Gastroesophageal sphincter (tissue), 4 donors: Measurements from ENCODE around the gene RAB35. TPM values are rescaled to one million over a fixed set of nuclear protein-coding genes. Genes with fewer than 3 reads are reported as not detected.

Source experiments
- ATAC-seq: fragments of 150-250 bp; one replicate; pipeline ENCODE4 v1.9.1; 2016; ENCODE audit warnings: mild to moderate bottlenecking, moderate library complexity
- H3K27ac ChIP-seq, 4 donors: fragments of 200-600 bp; sonication (generic) in 3 of 4; 1 replicate in 3 of 4; 2 replicates in 1 of 4; pipeline ENCODE4 v1.5.1; 2016 to 2019
- H3K27me3 ChIP-seq: fragments of 200-600 bp; sonication (generic); one replicate; pipeline ENCODE4 v1.5.1; 2019
- H3K36me3 ChIP-seq, 2 donors: fragments of 200-600 bp; sonication (generic); one replicate each; pipeline ENCODE4 v1.5.1; 2019; ENCODE audit warnings: control low read depth in 1 of 2
- H3K4me1 ChIP-seq, 3 donors: fragments of 200-600 bp; sonication (generic); 1 replicate in 2 of 3; 2 replicates in 1 of 3; pipeline ENCODE4 v1.5.1; 2016 to 2019; ENCODE audit warnings: control low read depth in 2 of 3
- H3K4me3 ChIP-seq, 2 donors: fragments of 200-600 bp; sonication (generic); one replicate each; pipeline ENCODE4 v1.5.1; 2019; ENCODE audit warnings: mild to moderate bottlenecking in 1 of 2, moderate library complexity in 1 of 2
- H3K9me3 ChIP-seq, 3 donors: fragments of 200-600 bp; sonication (generic); one replicate each; pipeline ENCODE4 v1.5.1; 2017 to 2019; ENCODE audit warnings: control low read depth in 2 of 3
- EP300 ChIP-seq: sonication (generic); formaldehyde crosslinking; IDR thresholded peaks from one replicate; pipeline ENCODE4 v1.6.1; 2017; ENCODE audit warnings: antibody characterized with exemption, mild to moderate bottlenecking
- POLR2A ChIP-seq, 2 donors: fragments of 450-650 bp; IDR thresholded peaks; one replicate each; pipeline ENCODE4 v1.6.1; 2017; ENCODE audit warnings: antibody characterized with exemption in 2 of 2, mild to moderate bottlenecking in 2 of 2, moderate library complexity in 1 of 2
- POLR2AphosphoS5 ChIP-seq: sonication (generic); formaldehyde crosslinking; IDR thresholded peaks from one replicate; pipeline ENCODE4 v1.6.1; 2017; ENCODE audit warnings: antibody characterized with exemption
- WGBS, 2 donors: methylation state at CpG; one replicate each; pipeline ENCODE4 v1.1.5; 2018; ENCODE audit warnings: low coverage in 1 of 2; 5-methylcytosine and 5-hydroxymethylcytosine counted together
- total RNA-seq, 4 donors: library from RNA; depleted of rRNA; stranded (reverse); fragments of >200 nt; gene quantifications; one replicate each; pipeline ENCODE4 v1.1.0, GENCODE V29; 2016
- TF ChIP-seq, protein P1 (sequence below), 4 experiments: fragments of 200-600 bp in 2 of 4; fragments of 450-650 bp in 2 of 4; sonication (generic) in 1 of 4; IDR thresholded peaks; one replicate each; pipeline ENCODE4 v1.5.1; 2017 to 2019; ENCODE audit warnings: antibody characterized with exemption in 4 of 4, mild to moderate bottlenecking in 2 of 4, moderate library complexity in 2 of 4

The RAB35 gene
- total RNA-seq, 4 donors from 2014 or later: 37.5 to 42.3 (median 41.7) TPM

DNA sequence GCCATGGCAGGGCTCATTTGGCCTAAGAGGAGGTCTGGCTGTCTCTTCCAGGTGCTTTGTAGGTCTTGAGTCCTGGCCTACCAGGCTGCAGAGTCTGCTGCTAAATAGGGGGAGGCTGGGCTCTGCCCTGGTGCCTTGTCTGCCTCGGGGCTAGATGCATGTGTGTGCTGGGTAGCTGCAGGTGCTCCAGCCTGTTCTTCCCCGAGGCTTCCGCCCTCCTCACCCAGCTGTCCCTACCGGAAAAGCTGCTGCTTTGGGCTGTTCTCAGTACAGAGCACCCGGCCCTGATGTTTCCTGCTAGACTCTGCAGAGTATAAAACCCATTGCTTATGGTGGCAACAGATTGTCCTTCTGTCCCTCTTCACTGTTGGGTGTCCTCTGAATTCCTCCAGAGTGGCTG lies 37.7 kb downstream of the RAB35 start:
- no peak overlapping the region for H3K4me3 ChIP-seq
- WGBS, 2 donors: no CpG with 5 or more reads among the region's 5 CpGs
- H3K27ac ChIP-seq: no peak overlapping the region
- no peaks in the 10 kb centered on the region for H3K9me3 ChIP-seq
- no peak for ATAC-seq
- no peak for TF ChIP-seq POLR2A (IDR thresholded peaks at IDR 0.05)
- TF ChIP-seq POLR2AphosphoS5: no peak
- TF ChIP-seq EP300: no peak
- H3K36me3 ChIP-seq: no peaks in the 10 kb centered on the region
- no peaks in the 10 kb centered on the region for H3K4me1 ChIP-seq
- peaks cover 10% of the 10 kb centered on the region for H3K27me3 ChIP-seq

DNA sequence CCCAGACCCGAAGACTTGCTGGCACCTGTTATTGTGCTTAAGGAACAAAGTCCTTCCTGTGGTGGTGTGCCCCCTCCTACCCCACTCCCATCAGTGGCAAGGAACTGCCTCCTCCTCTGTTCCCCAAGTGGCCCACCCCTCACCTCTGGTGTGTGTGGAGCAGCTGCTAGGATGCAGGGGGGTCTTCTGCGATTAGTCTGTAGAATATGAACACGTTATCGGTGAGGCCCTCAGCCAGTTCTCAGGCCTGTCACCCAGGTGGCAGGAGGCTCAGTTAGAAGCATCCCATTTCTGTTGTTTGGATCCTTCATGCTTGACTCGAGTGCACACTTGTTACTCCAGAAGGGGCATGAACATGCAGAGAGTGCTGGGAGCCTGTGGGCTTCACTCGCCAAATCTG lies 39.3 kb downstream of the RAB35 start:
- H3K27ac ChIP-seq: no peak overlapping the region
- no peaks in the 10 kb centered on the region for H3K4me1 ChIP-seq
- ATAC-seq: no peak
- H3K36me3 ChIP-seq: no peaks in the 10 kb centered on the region
- H3K9me3 ChIP-seq: no peaks in the 10 kb centered on the region
- 80 to 82% methylated on average over 2 of the region's 6 CpGs for whole genome bisulfite sequencing, 2 donors
- TF ChIP-seq, protein P1, sequence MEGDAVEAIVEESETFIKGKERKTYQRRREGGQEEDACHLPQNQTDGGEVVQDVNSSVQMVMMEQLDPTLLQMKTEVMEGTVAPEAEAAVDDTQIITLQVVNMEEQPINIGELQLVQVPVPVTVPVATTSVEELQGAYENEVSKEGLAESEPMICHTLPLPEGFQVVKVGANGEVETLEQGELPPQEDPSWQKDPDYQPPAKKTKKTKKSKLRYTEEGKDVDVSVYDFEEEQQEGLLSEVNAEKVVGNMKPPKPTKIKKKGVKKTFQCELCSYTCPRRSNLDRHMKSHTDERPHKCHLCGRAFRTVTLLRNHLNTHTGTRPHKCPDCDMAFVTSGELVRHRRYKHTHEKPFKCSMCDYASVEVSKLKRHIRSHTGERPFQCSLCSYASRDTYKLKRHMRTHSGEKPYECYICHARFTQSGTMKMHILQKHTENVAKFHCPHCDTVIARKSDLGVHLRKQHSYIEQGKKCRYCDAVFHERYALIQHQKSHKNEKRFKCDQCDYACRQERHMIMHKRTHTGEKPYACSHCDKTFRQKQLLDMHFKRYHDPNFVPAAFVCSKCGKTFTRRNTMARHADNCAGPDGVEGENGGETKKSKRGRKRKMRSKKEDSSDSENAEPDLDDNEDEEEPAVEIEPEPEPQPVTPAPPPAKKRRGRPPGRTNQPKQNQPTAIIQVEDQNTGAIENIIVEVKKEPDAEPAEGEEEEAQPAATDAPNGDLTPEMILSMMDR (IDR thresholded peaks at IDR 0.05): no peak
- TF ChIP-seq POLR2AphosphoS5: no peak
- no peak for TF ChIP-seq EP300
- TF ChIP-seq POLR2A (IDR thresholded peaks at IDR 0.05): no peak
- no peak overlapping the region for H3K4me3 ChIP-seq
- peaks cover 10% of the 10 kb centered on the region for H3K27me3 ChIP-seq

DNA sequence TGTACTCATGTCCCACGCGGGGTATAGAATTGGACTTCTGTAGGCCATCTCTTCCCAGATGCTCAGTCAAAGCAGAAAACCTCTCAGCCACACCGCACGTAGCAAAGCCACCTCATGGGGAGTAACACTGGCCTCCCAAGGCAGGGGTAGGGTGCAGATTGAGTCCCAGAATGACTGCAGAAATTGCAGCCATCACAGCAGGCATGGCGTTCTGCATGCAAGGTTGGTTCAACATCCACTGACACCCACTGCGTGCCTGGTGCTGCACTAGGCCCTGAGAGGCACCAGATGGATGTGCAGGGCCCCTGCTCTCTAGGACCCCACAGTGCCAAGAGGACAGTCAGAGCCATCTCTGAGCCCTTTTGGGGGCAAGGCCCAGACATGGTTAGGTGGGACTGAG lies 39.9 kb downstream of the RAB35 start:
- peaks cover 10% of the 10 kb centered on the region for H3K27me3 ChIP-seq
- no peaks in the 10 kb centered on the region for H3K4me1 ChIP-seq
- 100% methylated on average over 2 to 4 of the region's 6 CpGs for WGBS, 2 donors
- no peaks in the 10 kb centered on the region for H3K36me3 ChIP-seq
- no peak overlapping the region for H3K4me3 ChIP-seq
- ATAC-seq: no peak
- TF ChIP-seq, protein P1 (IDR thresholded peaks at IDR 0.05): no peak
- TF ChIP-seq POLR2AphosphoS5 (no peak), EP300 (no peak), POLR2A (IDR thresholded peaks at IDR 0.05) (no peak)
- no peak overlapping the region for H3K27ac ChIP-seq
- H3K9me3 ChIP-seq: no peaks in the 10 kb centered on the region

DNA sequence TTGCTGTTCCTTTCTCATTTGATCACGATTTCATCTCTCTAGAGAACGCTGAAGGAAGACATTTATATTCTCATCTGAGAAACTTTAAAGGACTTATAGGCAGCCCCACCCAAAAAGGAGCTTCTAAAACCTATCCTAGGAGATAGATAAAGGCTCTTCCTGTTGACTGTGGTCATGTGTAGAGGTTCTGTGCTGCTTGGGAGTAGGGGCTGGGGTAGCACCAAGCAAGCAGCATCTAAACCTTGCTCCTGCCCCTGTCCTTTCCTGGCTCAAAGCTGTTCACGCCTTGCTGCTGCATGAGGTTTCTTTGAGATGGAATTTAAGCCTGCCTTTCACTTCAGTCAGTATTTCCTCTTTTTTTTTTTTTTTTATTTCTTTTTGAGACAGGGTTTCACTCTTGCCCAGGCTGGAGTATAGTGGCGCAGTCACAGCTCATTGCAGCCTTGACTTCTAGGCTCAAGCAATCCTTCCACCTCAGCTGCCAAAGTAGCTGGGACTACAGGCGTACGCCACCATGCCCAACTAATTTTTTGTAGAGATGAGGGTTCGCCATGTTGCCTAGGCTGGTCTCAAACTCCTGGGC lies 41.4 kb downstream of the RAB35 start:
- no peaks in the 10 kb centered on the region for H3K9me3 ChIP-seq
- no peaks in the 10 kb centered on the region for H3K36me3 ChIP-seq
- no peak for TF ChIP-seq POLR2AphosphoS5
- TF ChIP-seq, protein P1 (IDR thresholded peaks at IDR 0.05): no peak
- 86 to 90% methylated on average over 4 to 7 of the region's 7 CpGs for WGBS, 2 donors
- no peaks in the 10 kb centered on the region for H3K4me1 ChIP-seq
- no peak overlapping the region for H3K4me3 ChIP-seq
- ATAC-seq: no peak
- no peak overlapping the region for H3K27ac ChIP-seq
- H3K27me3 ChIP-seq: peaks cover 10% of the 10 kb centered on the region

DNA sequence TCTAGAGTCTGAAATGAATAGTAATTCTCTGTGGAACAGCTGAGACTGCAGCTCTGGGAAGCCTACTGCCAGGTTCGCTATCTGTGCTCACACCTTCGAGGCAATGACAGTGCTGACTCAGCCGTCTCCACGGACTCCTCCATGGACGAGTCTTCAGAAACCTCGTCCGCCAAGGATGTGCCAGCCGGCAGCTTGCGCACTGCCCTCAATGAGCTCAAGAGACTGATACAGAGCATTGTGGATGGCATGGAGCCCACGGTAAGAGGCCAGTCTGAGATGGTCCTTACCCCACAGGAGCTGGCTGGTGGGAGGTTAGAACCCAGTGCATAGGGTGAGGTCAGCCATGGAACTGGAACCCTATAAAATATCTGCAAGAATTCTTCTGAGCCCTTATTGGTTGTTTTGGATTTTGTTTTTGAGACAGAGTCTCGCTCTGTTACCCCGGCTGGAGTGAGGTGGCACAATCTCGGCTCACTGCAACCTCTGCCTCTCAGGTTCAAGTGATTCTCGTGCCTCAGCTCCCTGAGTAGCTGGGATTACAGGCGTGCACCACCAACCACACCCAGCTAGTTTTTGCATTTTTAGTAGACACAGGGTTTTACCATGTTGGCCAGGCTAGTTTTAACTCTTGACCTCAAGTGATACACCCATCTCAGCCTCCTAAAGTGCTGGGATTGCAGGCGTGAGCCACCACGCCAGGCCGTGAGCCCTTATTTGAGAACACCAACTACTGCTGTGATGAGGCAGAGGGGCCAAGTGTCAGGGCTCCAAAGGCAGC lies 43.9 kb downstream of the RAB35 start:
- no peaks in the 10 kb centered on the region for H3K9me3 ChIP-seq
- H3K27me3 ChIP-seq: peaks cover 10% of the 10 kb centered on the region
- no peak overlapping the region for H3K27ac ChIP-seq
- WGBS, 2 donors: 82 to 97% methylated on average over 4 to 9 of the region's 18 CpGs
- ATAC-seq: no peak
- no peak for TF ChIP-seq POLR2A (IDR thresholded peaks at IDR 0.05)
- TF ChIP-seq, protein P1 (IDR thresholded peaks at IDR 0.05): no peak
- TF ChIP-seq EP300: no peak
- TF ChIP-seq POLR2AphosphoS5: no peak
- H3K4me3 ChIP-seq: no peak overlapping the region
- no peaks in the 10 kb centered on the region for H3K36me3 ChIP-seq
- no peaks in the 10 kb centered on the region for H3K4me1 ChIP-seq
